HL-60 (cell line): ENCODE results near the gene TSSK6.

Experiments used
- DNase-seq, 2 experiments: peaks; one replicate each; pipeline ENCODE4 v3.0.0-alpha.2; 2010 to 2020; ENCODE audit warnings: low read depth in 1 of 2, low spot score in 1 of 2
- H3K27ac ChIP-seq: fragments of 250-450 bp; sonication (Bioruptor Pico); replicated peaks from 2 replicates; pipeline ENCODE4 v1.5.1; 2020; ENCODE audit warnings: mild to moderate bottlenecking, moderate library complexity
- H3K27me3 ChIP-seq: fragments of 250-450 bp; sonication (Bioruptor Pico); 2 replicates; pipeline ENCODE4 v1.5.1; 2021; ENCODE audit warnings: mild to moderate bottlenecking, moderate library complexity; ENCODE audit not compliant: insufficient read depth, poor library complexity, severe bottlenecking
- H3K4me3 ChIP-seq: replicated peaks from 2 replicates; pipeline ENCODE4 v1.5.1; 2011; ENCODE audit warnings: mild to moderate bottlenecking, control low read depth, low read length; ENCODE audit not compliant: insufficient read depth
- GABPA ChIP-seq: IDR thresholded peaks from 2 replicates; pipeline ENCODE4 v1.6.1; 2012; ENCODE audit warnings: low read depth
- POLR2AphosphoS5 ChIP-seq: IDR thresholded peaks from 2 replicates; pipeline ENCODE4 v1.6.1; 2012; ENCODE audit warnings: low read depth
- SPI1 ChIP-seq: IDR thresholded peaks from 2 replicates; pipeline ENCODE4 v1.6.1; 2012; ENCODE audit warnings: low read depth, mild to moderate bottlenecking, borderline replicate concordance
- TF ChIP-seq, protein P1 (sequence below): IDR thresholded peaks from one replicate; pipeline ENCODE4 v1.5.1; 2011; ENCODE audit warnings: low read length, control low read depth, inconsistent platforms; ENCODE audit not compliant: insufficient read depth
- TF ChIP-seq, protein P2 (sequence below): IDR thresholded peaks from 2 replicates; pipeline ENCODE4 v1.6.1; 2012; ENCODE audit warnings: low read depth; ENCODE audit not compliant: insufficient replicate concordance

TSSK6 gene

DNA sequence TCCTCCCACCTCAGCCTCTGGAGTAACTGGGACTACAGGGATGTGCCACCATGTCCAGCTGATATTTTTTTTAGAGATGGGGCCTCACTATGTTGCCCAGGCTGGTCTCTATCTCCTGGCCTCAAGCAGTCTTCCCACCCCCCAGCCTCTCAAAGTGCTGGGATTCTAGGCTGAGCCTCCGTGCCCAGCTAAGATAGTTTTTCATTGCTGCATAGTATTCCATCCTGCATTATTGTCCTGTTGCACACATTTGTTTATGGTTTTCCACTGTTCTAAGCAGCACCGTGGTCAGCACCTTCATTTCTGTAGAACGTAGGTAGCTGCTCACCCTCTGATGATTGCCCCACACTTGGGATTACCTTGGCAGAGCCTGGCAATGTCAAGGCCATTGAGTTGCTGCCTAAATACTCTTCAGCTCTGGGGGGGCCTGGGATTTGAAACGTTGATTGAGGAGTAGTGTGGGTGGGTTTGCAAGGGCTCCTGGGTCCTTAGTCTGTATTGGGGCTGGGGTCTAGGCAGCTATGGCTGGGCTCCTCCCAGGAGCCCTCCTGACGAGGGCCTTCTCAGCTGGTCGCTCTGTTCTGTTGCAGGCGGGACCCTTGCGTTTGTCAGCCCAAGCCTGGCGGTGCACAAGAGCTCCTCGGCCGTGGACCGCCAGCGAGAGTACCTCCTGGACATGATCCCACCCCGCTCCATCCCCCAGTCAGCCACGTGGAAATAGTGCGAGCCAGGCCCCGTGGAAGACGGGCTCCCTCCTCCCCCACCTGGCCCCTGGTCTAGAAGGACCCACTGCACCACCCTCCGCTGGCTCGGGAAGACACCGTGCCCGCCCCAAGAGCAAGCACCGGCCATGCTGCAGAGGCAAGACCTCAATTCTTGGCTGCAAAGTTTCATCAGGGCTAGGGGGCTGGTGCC lies 10.3 kb downstream of the TSSK6 start:
- no peak for TF ChIP-seq GABPA
- no peak for TF ChIP-seq SPI1
- TF ChIP-seq, protein P1, sequence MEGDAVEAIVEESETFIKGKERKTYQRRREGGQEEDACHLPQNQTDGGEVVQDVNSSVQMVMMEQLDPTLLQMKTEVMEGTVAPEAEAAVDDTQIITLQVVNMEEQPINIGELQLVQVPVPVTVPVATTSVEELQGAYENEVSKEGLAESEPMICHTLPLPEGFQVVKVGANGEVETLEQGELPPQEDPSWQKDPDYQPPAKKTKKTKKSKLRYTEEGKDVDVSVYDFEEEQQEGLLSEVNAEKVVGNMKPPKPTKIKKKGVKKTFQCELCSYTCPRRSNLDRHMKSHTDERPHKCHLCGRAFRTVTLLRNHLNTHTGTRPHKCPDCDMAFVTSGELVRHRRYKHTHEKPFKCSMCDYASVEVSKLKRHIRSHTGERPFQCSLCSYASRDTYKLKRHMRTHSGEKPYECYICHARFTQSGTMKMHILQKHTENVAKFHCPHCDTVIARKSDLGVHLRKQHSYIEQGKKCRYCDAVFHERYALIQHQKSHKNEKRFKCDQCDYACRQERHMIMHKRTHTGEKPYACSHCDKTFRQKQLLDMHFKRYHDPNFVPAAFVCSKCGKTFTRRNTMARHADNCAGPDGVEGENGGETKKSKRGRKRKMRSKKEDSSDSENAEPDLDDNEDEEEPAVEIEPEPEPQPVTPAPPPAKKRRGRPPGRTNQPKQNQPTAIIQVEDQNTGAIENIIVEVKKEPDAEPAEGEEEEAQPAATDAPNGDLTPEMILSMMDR: no peak
- TF ChIP-seq POLR2AphosphoS5: no peak
- TF ChIP-seq, protein P2, sequence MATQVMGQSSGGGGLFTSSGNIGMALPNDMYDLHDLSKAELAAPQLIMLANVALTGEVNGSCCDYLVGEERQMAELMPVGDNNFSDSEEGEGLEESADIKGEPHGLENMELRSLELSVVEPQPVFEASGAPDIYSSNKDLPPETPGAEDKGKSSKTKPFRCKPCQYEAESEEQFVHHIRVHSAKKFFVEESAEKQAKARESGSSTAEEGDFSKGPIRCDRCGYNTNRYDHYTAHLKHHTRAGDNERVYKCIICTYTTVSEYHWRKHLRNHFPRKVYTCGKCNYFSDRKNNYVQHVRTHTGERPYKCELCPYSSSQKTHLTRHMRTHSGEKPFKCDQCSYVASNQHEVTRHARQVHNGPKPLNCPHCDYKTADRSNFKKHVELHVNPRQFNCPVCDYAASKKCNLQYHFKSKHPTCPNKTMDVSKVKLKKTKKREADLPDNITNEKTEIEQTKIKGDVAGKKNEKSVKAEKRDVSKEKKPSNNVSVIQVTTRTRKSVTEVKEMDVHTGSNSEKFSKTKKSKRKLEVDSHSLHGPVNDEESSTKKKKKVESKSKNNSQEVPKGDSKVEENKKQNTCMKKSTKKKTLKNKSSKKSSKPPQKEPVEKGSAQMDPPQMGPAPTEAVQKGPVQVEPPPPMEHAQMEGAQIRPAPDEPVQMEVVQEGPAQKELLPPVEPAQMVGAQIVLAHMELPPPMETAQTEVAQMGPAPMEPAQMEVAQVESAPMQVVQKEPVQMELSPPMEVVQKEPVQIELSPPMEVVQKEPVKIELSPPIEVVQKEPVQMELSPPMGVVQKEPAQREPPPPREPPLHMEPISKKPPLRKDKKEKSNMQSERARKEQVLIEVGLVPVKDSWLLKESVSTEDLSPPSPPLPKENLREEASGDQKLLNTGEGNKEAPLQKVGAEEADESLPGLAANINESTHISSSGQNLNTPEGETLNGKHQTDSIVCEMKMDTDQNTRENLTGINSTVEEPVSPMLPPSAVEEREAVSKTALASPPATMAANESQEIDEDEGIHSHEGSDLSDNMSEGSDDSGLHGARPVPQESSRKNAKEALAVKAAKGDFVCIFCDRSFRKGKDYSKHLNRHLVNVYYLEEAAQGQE: no peak
- Histone ChIP-seq H3K27ac (no peak overlapping the region), H3K4me3 (no peak overlapping the region), H3K27me3 (no peaks in the 10 kb centered on the region)
- no peak for DNase-seq

DNA sequence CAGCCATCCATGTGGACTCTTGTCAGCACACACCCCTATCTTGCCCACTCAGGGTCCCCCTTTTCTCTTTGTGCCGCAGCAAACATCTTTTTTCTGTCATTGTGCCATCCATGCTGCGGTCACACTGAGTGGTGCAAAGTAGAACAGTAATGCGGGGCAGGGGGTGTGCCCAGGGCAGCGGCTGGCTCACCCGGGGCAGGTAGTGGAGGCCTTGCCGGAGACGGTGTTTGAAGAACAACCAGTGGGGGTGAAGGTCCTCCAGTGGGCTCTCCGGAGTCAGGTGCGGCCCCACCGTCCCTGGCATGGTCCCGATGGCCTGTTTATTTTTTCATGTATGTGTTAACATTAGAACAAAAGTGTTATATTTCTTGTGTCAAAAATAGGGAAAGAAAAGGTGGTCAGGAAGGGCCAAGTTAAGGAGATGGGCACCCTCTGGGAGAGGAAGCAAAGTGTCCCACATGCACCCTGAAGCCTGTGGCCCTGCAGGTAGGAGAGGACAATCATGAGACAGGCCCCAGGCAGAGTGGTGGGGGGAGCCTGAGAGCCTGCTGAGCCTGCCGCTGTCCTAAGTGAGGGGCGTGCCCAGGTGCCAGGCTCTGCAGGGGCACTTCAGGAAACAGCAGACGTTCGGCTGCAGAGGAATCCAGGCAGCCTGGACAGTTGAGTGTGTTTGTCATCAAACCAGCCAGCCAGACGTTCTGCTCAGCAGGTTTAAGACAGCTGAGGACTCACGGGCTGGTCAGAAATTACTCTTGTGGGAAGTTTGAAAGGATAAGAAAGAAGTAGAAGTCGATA lies 12.3 kb downstream of the TSSK6 start:
- Histone ChIP-seq H3K4me3 (no peak overlapping the region), H3K27me3 (no peaks in the 10 kb centered on the region), H3K27ac (no peak overlapping the region)
- TF ChIP-seq GABPA (no peak), POLR2AphosphoS5 (no peak), SPI1 (no peak)
- TF ChIP-seq, protein P2: no peak
- TF ChIP-seq, protein P1: no peak
- no peak for DNase-seq

DNA sequence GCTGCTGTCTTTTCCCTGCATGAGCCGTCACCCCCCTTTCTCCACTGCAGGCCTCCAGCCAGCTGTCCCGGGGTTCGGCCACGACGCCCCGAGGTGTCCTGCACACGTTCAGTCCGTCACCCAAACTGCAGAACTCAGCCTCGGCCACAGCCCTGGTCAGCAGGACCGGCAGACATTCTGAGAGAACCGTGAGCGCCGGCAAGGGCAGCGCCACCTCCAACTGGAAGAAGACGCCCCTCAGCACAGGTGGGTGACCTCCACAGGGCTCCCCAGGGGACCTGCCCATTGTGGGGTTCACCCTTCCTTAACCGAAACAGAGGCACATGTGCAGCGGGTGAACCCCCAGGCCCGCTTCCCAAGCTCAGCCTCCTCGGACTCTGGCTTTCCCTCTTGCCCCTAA lies 13.1 kb downstream of the TSSK6 start:
- H3K27ac ChIP-seq: no peak overlapping the region
- TF ChIP-seq, protein P2: no peak
- TF ChIP-seq, protein P1: no peak
- no peak for TF ChIP-seq GABPA
- TF ChIP-seq POLR2AphosphoS5: no peak
- TF ChIP-seq SPI1: no peak
- no peak for DNase-seq
- H3K4me3 ChIP-seq: no peak overlapping the region
- no peaks in the 10 kb centered on the region for H3K27me3 ChIP-seq
